ENCODE results near the gene CAPN2.
"Not testable (repeated sequence)": the region's sequence is repeated elsewhere in the genome, so short reads cannot be mapped to it uniquely, and the experiment has no call there.

CAPN2 gene

GRCh38 chr1:223815865-223816264 is 103.5 kb downstream of the CAPN2 start:
- no peak for TF ChIP-seq CTCF (IDR thresholded peaks at IDR 0.05; ENCODE audit: low read depth, low read length)
- Histone ChIP-seq H3K27me3 (no peaks in the 10 kb centered on the region), H3K36me3 (peaks cover 13% of the 10 kb centered on the region; the same call in 1 of the 2 replicates), H3K4me3 (ENCODE audit: low read depth, low read length) (no peak overlapping the region), H3K4me1 (no peaks in the 10 kb centered on the region), H3K9me3 (no peaks in the 10 kb centered on the region)
- no peak for DNase-seq

GRCh38 chr1:223817265-223817664 is 104.9 kb downstream of the CAPN2 start:
- H3K36me3 ChIP-seq, result peaks cover 11% of the 10 kb centered on the region; the same call in 1 of the 2 replicates
- H3K27me3 ChIP-seq; H3K4me3 ChIP-seq (ENCODE audit: low read depth, low read length); H3K9me3 ChIP-seq; H3K4me1 ChIP-seq; DNase-seq: not testable (repeated sequence)

DNA sequence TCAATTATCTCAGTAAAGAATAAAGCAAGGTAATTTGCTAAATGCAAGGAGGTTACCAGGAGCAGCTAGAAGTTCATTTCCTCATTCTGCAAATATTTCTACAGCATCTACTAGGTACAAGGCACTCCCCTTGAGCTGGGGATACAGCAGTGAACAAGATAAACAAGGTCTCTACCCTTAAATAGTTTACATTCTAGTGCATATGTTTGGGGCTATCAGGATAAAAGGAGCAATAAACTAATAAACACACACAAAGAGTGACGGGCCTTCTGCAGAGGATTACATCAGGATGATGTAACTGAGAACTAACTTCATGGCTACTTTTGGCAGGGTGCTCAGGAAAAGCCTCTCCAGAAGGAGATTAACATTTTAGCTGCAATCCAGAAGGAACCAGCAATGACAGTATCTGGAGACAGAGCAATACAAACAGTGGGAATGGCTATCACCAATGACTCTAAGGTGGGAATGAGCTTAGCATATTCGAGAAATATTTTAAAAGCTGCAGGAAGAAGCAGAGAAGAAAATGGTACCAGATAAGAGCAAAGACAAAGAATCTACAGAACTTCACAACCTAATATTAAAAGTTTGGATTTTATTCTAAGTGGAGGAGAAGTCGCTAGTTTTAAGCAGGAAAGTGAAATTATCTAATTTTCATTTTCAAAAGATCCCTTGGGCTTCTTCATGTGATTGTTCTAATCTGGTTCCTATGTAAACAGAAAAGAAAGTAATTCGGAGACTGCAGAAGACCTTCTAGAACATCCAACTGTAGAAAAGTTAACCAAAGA is 107.6 kb downstream of the CAPN2 start:
- H3K36me3 ChIP-seq, result peaks cover 3% of the 10 kb centered on the region; the same call in 1 of the 2 replicates
- no peaks in the 10 kb centered on the region for H3K27me3 ChIP-seq
- TF ChIP-seq CTCF (IDR thresholded peaks at IDR 0.05; ENCODE audit: low read depth, low read length), result no peak
- no peaks in the 10 kb centered on the region for H3K9me3 ChIP-seq
- DNase-seq, result no peak
- H3K4me1 ChIP-seq, result no peaks in the 10 kb centered on the region
- H3K4me3 ChIP-seq (ENCODE audit: low read depth, low read length), result no peak overlapping the region

DNA sequence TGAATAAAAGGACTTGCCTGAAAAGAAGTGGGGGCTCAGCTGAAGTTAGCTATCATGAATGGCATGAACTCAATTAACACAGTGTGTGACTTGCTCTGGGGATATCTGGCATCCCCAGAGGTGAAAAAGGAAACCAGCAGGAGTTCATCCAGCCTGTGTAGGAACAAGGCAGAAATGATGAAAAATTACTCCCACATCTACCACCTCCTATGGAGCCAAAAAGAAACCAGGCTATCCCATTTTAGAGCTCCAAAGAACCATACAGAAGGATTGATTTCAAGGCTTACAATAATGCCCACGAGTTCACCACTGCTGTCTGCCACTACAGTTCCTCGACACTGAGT is 108.1 kb downstream of the CAPN2 start:
- no peaks in the 10 kb centered on the region for H3K9me3 ChIP-seq
- H3K36me3 ChIP-seq, result peaks cover 3% of the 10 kb centered on the region; the same call in 1 of the 2 replicates
- H3K4me1 ChIP-seq, result no peaks in the 10 kb centered on the region
- H3K27me3 ChIP-seq, result no peaks in the 10 kb centered on the region
- TF ChIP-seq CTCF (IDR thresholded peaks at IDR 0.05; ENCODE audit: low read depth, low read length), result no peak
- no peak overlapping the region for H3K4me3 ChIP-seq (ENCODE audit: low read depth, low read length)
- DNase-seq, result no peak

GRCh38 chr1:223820971-223821370 is 108.6 kb downstream of the CAPN2 start:
- no peak for DNase-seq
- H3K36me3 ChIP-seq, result peaks cover 3% of the 10 kb centered on the region; the same call in 1 of the 2 replicates
- no peak overlapping the region for H3K4me3 ChIP-seq (ENCODE audit: low read depth, low read length)
- H3K9me3 ChIP-seq, result no peaks in the 10 kb centered on the region
- TF ChIP-seq CTCF (IDR thresholded peaks at IDR 0.05; ENCODE audit: low read depth, low read length), result no peak
- no peaks in the 10 kb centered on the region for H3K27me3 ChIP-seq
- no peaks in the 10 kb centered on the region for H3K4me1 ChIP-seq

GRCh38 chr1:223824287-223824686 is 111.9 kb downstream of the CAPN2 start:
- H3K9me3 ChIP-seq, result no peaks in the 10 kb centered on the region
- H3K4me3 ChIP-seq (ENCODE audit: low read depth, low read length), result no peak overlapping the region
- no peaks in the 10 kb centered on the region for H3K27me3 ChIP-seq
- H3K36me3 ChIP-seq, result no peaks in the 10 kb centered on the region
- no peak for TF ChIP-seq CTCF (IDR thresholded peaks at IDR 0.05; ENCODE audit: low read depth, low read length)
- no peaks in the 10 kb centered on the region for H3K4me1 ChIP-seq
- no peak for DNase-seq
